ENCODE measurements around the gene MAZ. TPM values are rescaled to one million over a fixed set of nuclear protein-coding genes. Genes with fewer than 3 reads are reported as not detected.

MAZ gene
- total and polyA plus RNA-seq, 2 donors from 2014 or later, result 85.5 to 137 TPM

DNA sequence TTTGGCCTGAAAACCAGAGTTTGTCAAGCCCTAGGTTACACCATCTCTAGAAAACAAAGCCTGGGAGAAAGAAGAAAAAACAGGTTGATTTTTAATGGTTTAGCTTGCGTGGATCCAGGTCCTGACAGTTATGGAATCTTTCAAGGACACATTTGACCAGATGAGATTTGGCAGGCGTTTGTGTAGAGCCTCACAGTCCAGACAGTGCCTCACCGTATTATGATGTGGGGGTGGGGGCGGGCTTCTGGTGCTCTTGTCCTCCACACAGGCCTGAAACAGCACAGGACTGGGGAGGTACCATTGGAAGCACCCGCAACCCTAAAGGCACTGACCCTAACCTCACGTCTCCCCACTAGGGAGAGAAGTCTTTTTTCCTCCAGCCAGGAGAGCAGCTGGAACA is 33.5 kb downstream of the MAZ start:
- intact Hi-C loops (cut with DNase I), result no loop called here
- TF ChIP-seq, protein P1, sequence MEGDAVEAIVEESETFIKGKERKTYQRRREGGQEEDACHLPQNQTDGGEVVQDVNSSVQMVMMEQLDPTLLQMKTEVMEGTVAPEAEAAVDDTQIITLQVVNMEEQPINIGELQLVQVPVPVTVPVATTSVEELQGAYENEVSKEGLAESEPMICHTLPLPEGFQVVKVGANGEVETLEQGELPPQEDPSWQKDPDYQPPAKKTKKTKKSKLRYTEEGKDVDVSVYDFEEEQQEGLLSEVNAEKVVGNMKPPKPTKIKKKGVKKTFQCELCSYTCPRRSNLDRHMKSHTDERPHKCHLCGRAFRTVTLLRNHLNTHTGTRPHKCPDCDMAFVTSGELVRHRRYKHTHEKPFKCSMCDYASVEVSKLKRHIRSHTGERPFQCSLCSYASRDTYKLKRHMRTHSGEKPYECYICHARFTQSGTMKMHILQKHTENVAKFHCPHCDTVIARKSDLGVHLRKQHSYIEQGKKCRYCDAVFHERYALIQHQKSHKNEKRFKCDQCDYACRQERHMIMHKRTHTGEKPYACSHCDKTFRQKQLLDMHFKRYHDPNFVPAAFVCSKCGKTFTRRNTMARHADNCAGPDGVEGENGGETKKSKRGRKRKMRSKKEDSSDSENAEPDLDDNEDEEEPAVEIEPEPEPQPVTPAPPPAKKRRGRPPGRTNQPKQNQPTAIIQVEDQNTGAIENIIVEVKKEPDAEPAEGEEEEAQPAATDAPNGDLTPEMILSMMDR (IDR thresholded peaks at IDR 0.05; ENCODE audit: borderline replicate concordance, extremely low read depth, insufficient read depth), result no peak
- no peak overlapping the region for H3K27ac ChIP-seq (ENCODE audit: low read depth in 2 of 2, low read length in 2 of 2)

DNA sequence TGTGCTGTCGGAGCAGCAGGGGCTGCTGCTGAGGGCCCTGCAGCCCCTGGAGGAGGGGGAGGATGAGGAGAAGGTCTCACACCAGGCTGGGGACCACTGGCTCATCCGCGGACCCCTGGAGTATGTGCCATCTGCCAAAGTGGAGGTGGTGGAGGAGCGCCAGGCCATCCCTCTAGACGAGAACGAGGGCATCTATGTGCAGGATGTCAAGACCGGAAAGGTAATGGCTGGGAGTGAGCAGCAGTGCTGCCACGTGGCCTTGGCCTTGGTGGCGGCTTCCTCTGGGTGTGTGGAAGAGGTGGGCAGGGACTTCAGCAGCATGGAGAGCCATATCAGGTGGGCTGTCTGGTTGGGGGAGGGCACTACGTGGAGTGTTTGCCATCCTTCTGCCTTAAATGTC is 33.9 kb downstream of the MAZ start:
- no peaks in the 10 kb centered on the region for H3K4me1 ChIP-seq (ENCODE audit: control insufficient read depth in 2 of 3, insufficient read depth in 2 of 3, low read depth in 1 of 3, low read length in 3 of 3)
- TF ChIP-seq, protein P1 (IDR thresholded peaks at IDR 0.05; ENCODE audit: borderline replicate concordance, extremely low read depth, insufficient read depth), result no peak
- H3K36me3 ChIP-seq (ENCODE audit: control insufficient read depth in 2 of 3, insufficient read depth in 3 of 3, low read length in 3 of 3), result peaks cover 0 to 59% (median 31%) of the 10 kb centered on the region in 3 donors
- DNase-seq, result no peak
- no peaks in the 10 kb centered on the region for H3K9me3 ChIP-seq (ENCODE audit: control insufficient read depth in 2 of 3, insufficient read depth in 1 of 3, low read length in 3 of 3)
- H3K9ac ChIP-seq (ENCODE audit: low read length in 3 of 3), result no peak overlapping the region
- intact Hi-C loops (cut with DNase I), result no loop called here
- no peak for FAIRE-seq
- H3K27ac ChIP-seq (ENCODE audit: low read depth in 2 of 2, low read length in 2 of 2), result no peak overlapping the region
- H3K27me3 ChIP-seq (ENCODE audit: control insufficient read depth, insufficient read depth, low read length), result no peaks in the 10 kb centered on the region
- H3K4me3 ChIP-seq (ENCODE audit: low read length in 3 of 3), result no peak overlapping the region

More for the DNA sequence above, 33.5 kb downstream of the MAZ start:
- Histone ChIP-seq H3K36me3 (ENCODE audit: control insufficient read depth in 2 of 3, insufficient read depth in 3 of 3, low read length in 3 of 3) (peaks cover 0 to 58% (median 31%) of the 10 kb centered on the region in 3 donors), H3K4me3 (ENCODE audit: low read length in 3 of 3) (no peak overlapping the region), H3K9me3 (ENCODE audit: control insufficient read depth in 2 of 3, insufficient read depth in 1 of 3, low read length in 3 of 3) (no peaks in the 10 kb centered on the region), H3K27me3 (ENCODE audit: control insufficient read depth, insufficient read depth, low read length) (no peaks in the 10 kb centered on the region), H3K9ac (ENCODE audit: low read length in 3 of 3) (no peak overlapping the region), H3K4me1 (ENCODE audit: control insufficient read depth in 2 of 3, insufficient read depth in 2 of 3, low read depth in 1 of 3, low read length in 3 of 3) (no peaks in the 10 kb centered on the region)
- no peak for FAIRE-seq
- DNase-seq, result no peak

DNA sequence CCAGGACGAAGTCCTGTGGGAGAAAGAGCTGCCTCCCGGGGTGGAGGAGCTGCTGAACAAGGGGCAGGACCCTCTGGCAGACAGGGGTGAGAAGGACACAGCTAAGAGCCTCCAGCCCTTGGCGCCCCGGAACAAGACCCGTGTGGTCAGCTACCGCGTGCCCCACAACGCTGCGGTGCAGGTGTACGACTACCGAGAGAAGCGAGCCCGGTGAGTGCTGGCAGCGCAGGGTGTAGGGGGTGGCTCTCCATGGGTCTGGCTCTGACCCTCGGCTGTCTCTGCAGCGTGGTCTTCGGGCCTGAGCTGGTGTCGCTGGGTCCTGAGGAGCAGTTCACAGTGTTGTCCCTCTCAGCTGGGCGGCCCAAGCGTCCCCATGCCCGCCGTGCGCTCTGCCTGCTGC is 35.3 kb downstream of the MAZ start:
- Histone ChIP-seq H3K9ac (ENCODE audit: low read length in 3 of 3) (no peak overlapping the region), H3K4me3 (ENCODE audit: low read length in 3 of 3) (no peak overlapping the region), H3K9me3 (ENCODE audit: control insufficient read depth in 2 of 3, insufficient read depth in 1 of 3, low read length in 3 of 3) (no peaks in the 10 kb centered on the region), H3K4me1 (ENCODE audit: control insufficient read depth in 2 of 3, insufficient read depth in 2 of 3, low read depth in 1 of 3, low read length in 3 of 3) (no peaks in the 10 kb centered on the region), H3K36me3 (ENCODE audit: control insufficient read depth in 2 of 3, insufficient read depth in 3 of 3, low read length in 3 of 3) (peaks cover 0 to 67% (median 40%) of the 10 kb centered on the region in 3 donors), H3K27ac (ENCODE audit: low read depth in 2 of 2, low read length in 2 of 2) (no peak overlapping the region), H3K27me3 (ENCODE audit: control insufficient read depth, insufficient read depth, low read length) (no peaks in the 10 kb centered on the region)
- intact Hi-C loops (cut with DNase I), result no loop called here
- FAIRE-seq (no peak), DNase-seq (no peak)
- TF ChIP-seq, protein P1 (IDR thresholded peaks at IDR 0.05; ENCODE audit: borderline replicate concordance, extremely low read depth, insufficient read depth), result no peak

DNA sequence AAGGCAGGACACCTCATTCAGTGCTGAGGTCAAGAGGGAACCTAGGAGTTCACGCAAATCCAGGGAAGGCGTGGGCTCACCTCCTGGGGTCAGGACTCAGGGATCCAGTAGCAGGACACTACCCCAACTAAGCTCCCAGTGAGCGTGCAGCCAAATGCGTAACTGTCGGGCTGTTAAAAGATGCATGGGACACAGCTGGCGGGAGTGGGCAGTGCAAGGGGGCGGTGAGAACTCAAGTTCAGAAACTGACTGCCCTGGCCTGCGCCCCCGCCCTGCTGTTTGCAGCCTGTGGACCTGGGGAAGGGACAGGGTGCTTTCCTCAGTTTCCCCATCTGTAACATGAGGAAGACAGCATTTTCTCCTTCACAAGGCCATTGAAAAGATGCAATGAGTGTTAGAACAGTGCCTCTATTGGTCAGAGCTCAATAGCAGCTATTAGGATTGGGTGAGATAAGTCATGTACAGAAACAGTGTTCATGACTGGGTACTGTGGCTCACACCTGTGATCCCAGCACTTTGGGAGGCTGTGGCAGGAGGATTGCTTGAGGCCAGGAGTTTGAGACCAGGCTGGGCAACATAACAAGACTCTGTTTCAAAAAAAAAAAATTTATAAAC is 36.5 kb downstream of the MAZ start:
- TF ChIP-seq, protein P1 (IDR thresholded peaks at IDR 0.05; ENCODE audit: borderline replicate concordance, extremely low read depth, insufficient read depth), result no peak
- FAIRE-seq (no peak), DNase-seq (no peak)
- Histone ChIP-seq H3K27ac (ENCODE audit: low read depth in 2 of 2, low read length in 2 of 2) (no peak overlapping the region), H3K36me3 (ENCODE audit: control insufficient read depth in 2 of 3, insufficient read depth in 3 of 3, low read length in 3 of 3) (peaks cover 0 to 64% (median 40%) of the 10 kb centered on the region in 3 donors), H3K9me3 (ENCODE audit: control insufficient read depth in 2 of 3, insufficient read depth in 1 of 3, low read length in 3 of 3) (no peaks in the 10 kb centered on the region), H3K9ac (ENCODE audit: low read length in 3 of 3) (no peak overlapping the region), H3K4me3 (ENCODE audit: low read length in 3 of 3) (no peak overlapping the region), H3K27me3 (ENCODE audit: control insufficient read depth, insufficient read depth, low read length) (no peaks in the 10 kb centered on the region), H3K4me1 (ENCODE audit: control insufficient read depth in 2 of 3, insufficient read depth in 2 of 3, low read depth in 1 of 3, low read length in 3 of 3) (no peaks in the 10 kb centered on the region)
- intact Hi-C loops (cut with DNase I), result no loop called here

Data from kidney (tissue), 14 donors.